NCI-H510A (cell line): ENCODE results near the gene ACOXL.

Experiments used
- DNase-seq: peaks from one replicate; lab custom pipeline; 2025; lab: John Stamatoyannopoulos, UW

Gene ACOXL

DNA sequence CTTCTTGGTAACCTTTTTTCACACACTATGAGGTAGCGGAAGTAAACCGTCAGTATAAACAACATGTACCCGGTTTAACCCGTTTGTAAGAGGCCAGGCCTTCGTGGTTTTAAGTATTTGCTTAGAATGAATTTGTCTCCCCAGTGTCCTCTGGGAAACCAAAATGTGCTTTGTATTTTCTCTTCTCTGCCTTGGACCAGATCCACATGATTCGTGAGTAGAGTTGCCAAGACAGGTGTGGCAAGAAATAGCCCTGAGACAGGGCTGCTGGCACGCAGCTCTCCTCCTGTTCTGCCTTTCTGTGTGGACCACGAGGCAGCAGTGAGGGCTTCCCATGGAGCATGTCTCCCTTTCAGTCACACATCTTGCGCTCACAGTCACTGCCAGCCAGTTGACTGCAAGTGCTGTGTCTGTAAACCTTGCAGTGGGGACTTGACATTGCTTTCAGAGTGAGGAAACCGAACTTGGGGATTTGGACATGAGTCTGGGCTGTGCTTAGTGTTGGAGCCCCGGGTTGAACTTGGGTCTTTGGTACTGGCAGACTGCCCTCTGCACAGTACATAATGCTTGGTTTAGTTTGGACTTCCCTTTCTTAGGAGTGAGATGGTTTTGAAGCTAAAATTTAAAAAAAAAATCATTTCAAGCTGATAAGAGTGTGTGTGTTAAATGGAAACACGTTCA is 407.4 kb downstream of the ACOXL start:
- DNase-seq: no peak

DNA sequence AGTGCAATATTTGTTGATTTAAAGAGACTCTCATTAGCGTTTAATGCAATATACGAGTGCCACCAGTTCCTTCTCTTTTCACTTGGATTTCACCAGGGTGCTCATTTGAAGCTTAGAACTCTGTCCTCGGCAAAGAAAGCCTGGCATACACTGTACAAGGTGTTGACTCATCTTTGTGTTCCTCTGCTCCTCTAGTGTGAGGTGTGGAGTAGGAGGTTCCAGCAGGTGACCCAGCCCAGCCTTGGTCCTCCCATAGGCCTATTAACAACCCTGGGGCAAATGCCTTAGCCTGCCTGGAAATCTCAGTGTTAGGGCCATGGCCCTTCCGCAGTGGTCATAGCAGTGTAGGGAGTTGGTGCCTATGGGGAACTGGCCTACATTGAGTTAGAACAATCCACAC is 408.4 kb downstream of the ACOXL start:
- no peak for DNase-seq

DNA sequence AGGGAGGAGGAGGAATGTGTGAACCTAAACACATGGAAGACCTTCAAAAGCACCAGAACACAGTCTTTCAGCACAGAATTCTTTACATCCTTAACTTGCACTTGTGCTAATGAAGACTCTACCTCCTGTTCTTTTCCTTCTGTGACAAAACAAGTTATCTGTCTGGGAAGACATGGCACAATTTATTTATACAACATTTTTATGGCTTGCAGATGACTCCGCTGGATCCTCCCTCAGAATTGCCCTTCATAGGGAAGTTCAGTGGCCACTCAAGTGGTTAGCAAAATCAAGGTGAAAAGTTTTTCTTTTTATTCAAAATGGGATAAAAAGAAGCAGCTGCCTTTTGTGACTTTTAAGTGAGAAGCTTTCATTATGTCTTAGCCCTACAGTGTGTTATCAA is 409.7 kb downstream of the ACOXL start:
- no peak for DNase-seq

DNA sequence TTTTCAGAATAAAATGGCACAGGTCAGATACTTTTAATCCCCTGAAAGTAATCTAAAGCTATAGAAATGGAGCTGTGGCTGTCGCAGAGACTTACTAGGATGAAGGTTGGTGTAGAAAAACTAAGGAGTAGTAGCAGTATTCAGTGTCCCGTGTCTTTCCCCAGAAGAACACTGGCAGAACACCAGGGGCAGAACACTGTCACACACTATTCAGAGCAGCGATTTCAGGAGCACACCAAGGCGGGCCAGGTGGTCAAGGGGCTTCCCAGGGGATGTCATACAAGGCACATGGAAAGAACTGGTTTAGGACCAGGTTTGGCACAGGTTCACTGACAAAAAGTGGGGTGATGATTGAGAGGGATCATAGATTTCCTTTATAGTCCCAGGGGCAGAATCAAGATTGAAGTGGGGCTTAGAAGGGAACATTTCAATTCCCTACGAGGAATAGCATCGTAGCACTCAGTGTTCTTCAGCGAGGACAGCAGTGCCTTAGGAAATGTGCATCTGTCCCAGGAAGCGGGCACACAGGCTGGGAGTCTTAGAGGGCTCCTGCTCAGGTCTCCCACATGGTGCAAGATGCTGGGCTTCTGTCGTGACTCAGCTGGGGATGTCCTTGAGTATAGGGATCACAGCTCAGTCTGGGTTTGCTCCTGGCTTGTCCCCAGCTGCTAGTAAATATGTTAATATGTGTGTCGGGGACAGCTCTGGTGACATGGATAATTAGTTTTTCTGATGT is 410.9 kb downstream of the ACOXL start:
- no peak for DNase-seq

DNA sequence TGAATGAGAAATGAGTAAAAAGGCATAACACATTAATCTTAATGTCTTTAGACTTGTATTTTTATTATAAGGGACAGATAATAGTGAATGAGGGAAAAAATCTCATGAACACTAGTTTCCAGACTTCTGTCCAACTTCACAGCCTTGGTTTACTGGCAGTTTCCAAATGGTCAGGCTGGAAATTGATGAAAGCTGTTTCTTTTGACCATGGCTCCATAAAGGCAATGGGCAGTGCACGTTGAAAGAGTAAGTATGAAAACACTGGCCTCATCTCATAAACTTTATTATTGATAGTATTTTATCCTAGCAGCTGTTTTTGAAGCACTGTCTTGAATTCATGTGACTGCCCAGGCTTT is 411.4 kb downstream of the ACOXL start:
- DNase-seq: no peak

DNA sequence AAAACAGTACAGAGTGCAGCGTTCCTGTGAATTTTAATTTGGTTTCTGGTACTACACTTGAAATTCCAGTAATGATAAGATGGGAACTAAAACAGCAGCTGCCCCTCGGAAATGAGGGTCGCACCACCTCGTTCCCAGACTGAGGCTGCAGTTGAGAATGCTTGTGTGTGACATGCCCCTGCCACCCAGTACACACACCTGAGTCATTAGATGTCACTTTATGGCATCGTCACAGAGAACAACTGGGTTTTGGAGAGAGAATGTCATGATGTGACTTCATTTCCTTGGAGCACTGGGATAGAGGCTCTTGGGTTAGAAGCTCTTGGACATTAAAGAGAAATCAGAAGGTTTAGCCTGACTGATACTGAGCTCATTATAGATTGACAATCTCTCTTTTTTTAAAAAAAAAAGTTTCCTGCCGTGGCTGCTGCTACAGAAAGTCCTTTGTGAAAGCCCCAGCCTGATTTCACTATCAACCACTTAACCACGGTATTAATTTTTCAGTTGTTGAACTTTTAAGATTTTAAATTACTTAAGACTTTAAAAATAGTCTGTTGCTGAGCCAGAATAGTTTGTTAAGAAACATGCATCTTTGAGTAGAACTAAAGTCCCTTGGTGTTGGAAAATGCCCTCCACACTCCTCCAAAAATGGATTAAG is 412.9 kb downstream of the ACOXL start:
- DNase-seq: no peak

DNA sequence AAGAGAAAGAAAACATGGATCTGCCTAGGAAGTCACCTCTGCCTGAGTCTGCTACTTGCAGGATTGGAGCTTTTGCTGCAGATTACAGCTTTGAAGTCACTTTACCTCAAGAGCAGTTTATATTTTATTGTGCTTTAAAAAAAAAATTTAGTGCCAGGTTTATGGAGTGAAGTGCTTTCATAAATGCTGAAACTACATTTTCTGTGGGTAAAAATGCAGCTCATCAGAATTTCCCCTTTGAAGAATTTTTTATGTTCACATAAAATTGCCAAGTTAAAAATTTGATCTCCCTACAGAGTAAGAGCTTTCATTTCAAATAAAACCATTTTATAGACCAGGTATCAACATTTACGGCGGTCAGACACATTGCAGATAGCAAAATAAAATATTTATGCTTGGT is 413.6 kb downstream of the ACOXL start:
- no peak for DNase-seq

DNA sequence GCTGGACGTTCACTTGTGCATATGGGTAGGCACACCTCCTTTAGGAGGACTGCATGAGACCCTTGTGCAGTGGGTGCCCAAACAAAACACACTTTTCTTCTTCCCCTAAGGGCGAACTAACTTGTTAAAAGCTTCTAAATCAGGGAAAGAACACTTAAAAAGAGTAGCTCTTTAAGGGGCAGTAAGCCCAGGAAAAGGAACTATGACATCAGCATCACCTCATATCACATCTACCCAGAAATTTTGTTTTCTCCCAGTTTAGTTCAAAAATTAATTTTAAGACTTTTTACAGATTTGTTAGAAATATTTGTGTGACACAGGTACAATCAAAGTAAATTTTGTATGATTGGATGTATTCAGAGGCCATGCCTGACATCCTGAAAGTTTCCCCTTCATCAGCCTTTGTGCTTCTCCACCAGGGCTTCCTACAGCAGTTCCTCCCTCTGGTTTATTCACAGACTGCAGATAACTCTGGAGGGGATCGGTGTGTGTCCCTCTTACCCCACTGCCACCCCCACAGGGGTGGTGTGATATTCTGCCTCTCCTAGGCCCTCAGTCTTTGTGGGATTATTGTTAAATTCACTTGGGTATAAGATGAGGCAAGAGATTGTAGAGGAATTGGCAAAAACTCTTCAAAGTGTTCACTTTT is 416.0 kb downstream of the ACOXL start:
- DNase-seq: no peak

DNA sequence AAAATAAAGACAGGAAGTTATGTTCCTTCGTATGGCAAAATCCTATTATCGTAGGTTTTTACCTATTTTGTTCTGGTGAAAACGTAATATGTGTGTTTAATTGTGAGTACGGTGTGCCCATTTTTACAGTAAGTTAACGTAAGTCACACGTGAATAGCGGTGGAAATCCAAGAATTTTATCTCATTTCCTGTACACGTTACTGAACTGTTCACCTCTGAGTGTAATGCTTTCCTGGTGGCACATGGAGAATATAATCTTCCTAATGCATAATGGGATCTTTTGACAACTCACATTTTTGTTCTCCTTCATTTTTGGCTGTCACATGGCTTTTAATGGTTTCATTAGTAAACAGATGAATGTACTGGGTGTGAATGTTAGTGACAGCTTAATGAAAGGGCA is 416.6 kb downstream of the ACOXL start:
- DNase-seq: no peak

DNA sequence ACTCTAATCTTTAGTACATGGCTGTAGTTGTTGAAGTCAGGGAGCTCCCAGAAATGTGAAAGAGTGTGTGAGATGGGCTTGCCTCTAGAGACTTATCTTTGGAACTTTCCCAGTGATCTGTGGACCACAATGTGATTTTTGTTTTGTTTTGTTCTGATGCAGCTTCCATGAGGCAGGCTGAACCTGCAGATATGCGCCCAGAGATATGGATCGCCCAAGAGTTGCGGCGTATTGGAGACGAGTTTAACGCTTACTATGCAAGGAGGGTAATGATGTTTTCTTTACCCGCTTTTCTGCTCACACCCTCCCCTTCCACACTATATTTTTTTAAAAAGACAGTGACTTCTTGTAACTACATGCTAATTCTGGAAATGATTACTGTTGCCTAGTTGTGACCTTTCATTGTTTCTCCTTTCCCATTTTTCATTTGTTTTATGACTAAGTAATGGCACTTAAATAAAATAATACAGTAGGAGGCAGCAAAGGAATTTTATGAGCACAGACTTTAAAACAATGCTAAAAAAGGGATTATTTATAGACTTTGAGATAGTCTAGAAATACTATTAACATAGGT is 417.6 kb downstream of the ACOXL start:
- no peak for DNase-seq

DNA sequence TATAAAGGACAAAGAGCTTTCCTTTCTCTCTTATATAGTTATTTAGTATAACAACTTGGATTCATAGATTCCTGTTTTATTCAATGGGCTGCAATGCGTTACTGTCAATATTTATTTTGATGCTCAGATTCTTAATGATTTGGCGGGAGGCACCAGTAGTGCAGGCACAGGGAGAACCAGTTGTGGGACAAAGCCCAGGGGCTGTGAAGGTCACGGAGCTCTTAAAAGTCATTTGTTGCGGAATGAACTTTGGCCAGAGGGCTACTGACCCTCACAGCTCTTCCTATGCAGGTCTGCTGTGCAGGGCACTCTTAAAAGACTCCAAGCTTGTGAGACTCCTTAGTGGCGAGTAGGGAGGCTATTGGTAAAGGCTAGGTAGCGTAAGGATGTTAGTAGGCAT is 422.4 kb downstream of the ACOXL start:
- DNase-seq: no peak

DNA sequence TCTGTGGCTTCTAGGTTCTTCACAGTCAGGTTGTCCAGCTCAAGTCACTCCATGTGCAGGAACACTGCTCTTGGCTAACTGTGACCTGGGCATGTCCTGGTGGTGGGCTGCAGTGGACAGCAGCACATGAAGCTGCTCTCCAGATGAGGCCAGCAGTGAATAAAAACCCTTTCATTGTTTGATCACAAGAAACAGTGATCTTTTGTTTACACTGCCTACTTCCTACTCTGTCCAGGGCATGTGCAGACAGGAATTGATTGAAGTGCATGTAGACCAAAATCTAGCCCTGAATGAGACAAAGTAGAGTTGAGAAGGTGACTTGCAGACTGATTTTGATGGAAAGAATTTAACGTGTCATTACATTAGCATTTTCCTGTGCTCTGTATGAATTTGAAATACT is 423.2 kb downstream of the ACOXL start:
- DNase-seq: no peak

DNA sequence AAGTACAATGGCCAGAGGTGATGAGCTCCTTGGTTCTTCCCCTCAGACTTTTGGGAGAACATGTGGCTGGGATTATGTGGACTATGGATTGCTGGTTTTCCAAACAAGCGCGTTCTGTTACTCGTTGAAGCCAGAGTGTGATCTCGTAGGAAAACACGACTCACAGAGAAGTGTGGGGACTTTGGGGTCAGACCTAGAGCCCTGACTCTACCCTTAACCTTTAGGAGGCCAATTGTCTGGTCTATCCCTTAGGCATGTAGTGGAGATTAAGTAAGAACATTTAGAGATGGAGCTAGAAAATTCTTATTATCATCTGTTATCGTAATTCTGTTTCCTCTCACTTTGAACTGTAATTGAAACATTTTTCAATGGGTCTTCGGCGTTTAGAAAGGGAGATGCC is 424.2 kb downstream of the ACOXL start:
- no peak for DNase-seq

DNA sequence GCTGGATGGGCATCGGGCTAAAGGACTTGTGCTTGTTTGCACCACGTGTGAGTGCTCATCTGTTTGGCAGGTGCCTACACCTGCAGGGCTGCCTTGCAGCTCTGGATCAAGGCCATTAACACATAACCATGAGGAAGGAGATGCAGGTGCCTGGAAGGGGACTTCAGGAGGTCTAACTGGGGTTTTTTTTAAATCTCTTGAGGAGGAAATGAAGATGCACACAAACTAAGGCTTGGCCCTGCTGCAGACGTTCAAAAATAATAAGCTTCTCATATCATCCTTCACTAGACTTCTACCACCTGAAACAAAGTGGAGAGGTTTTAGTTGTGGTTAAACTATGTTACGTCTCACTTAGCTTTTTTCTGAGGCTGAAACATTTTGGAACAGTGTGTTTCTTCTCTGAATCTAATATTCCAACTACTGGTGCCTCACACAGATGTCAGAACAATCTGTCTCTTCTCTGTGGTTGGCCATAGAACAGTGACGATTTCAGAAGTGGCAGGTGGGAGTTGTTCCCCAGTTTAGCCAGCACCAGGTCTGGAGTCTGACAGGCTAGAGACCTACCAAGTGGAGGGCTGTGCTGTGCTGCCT is 424.8 kb downstream of the ACOXL start:
- DNase-seq: peak; percentile 66

DNA sequence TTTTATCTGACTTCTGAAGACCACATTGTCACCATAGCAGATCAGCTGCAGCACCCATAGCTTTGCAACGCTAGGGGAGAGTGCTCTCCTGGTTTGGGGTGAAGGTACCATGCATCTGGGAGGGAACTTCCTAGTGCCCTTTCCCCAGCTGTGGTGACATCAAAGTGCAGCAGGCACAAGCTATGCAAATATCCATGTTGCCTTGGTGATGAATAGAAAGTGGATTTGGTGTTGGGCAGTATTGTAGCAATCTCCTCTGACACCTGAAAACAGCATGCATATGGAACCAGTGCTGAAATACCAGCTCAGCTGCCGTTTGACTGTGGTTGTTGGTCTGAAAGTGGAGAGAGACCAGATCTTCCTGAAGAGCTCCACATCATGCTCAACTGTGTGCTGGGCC is 425.4 kb downstream of the ACOXL start:
- DNase-seq: no peak

DNA sequence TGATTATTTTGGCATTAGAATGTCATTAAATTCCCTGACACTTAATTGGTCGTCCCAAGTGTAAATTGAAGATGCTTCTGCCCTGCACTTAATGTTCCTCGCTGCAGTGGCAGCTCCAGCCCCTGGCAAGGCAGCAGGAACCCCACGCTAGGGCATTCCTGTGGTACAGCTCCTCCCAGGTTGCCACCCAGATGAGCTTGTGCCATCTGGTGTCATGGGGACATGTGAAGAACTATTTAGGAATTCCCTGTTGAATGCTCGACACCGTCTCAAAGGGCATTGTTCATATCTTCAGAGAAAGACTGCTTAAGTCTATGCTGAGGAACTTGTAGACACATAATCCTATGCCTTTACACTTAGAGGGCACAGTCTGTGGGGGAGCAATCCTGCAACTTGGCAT is 427.3 kb downstream of the ACOXL start:
- DNase-seq: no peak

DNA sequence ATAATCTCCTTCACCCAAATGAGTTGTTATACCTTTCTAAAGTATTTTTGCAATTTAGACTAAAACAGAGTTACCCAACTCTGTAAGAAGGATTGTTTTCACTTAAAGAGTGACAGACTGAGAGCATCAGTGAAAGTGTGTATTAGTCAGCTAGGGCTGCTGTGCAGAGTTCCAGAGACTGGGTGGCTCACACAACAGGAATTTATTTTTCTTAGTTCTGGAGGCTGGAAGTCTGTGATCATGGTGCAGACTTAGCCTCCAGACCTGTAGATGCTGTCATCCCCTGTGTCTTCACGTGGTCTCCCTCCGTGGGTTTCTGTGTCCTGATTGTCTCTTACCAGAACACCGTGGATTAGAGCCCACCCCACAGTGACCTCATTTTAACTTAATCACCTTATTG is 428.4 kb downstream of the ACOXL start:
- DNase-seq: no peak

DNA sequence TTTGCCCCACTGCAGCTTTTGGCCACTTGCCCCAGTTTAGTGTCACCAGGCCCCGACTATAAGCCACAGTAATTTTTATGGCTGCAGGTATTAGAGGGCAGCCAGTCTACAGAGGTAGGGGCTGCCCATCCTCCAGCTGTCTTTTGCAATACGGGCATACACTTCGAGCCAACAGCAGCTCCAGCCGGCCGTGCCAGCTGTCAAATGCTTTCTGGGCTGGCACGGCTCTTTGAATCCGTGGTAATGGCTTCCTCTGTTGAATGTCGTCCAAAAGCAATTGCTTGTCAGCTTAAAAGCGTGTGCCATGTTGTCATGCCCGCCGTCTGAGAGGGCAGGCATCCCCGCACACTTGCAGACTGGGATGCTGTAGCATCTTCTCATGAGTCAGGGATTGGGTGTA is 429.6 kb downstream of the ACOXL start:
- DNase-seq: no peak

DNA sequence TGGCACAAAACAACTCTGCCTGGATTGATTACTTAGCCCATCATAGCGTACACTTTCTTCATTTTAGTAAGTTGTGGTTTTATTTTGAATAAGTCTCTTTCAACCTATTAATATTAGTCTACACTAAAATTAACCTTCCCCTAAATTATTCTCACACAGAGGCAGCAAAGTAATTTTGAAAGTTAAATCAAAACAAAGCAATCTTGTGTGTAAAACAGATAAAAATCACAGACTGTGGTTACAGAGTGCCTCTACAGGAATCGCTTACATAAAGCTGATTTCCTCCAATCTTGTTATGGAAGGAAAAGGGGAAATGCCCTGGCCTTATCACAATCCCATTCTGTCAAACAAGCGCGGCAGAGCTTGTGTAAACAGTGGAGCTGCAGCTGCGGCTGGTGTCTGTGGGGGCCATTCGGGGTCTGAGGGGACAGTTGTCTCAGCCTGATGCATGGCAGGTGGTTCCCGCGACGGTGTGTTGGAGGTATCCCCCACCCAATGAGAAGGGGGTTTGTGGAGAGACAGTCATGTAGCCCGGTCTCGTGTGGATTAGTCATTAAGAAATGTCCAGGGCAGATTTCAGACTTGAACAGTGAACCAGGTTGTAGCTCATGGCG is 430.5 kb downstream of the ACOXL start:
- DNase-seq: no peak

DNA sequence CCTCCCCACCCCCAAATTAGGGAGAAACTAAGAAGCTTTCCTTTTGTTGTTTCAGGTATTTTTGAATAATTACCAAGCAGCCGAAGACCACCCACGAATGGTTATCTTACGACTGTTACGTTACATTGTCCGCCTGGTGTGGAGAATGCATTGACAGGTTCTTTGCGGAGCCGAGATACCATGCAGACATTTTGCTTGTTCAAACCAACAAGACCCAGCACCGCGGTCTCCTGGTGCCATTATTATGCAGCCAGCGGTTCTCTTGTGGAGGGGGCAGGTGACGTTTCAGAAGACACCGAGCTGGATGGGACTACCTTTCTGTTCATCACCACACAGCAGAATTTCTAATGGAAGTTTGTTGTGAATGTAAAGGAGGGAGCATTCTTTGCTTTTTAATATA is 431.7 kb downstream of the ACOXL start:
- no peak for DNase-seq

DNA sequence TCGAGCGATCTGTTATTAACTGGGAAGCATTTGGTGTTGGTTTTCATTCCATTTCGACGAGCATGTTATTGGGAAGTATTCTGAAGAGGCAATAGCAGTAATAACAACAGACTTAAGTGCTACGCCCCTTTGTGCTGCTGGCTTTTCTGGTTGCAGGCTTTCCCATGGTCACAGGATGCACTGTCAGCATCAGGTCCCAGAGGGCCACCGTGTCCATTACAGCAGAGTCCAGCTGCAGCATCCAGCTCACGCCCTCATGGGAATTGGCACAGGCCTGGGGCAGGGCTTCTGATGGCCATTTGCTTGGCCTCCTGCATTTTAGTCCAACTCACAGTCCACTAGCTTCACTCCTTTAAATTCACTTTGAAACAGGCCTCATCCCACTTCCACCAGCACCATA is 432.7 kb downstream of the ACOXL start:
- no peak for DNase-seq

DNA sequence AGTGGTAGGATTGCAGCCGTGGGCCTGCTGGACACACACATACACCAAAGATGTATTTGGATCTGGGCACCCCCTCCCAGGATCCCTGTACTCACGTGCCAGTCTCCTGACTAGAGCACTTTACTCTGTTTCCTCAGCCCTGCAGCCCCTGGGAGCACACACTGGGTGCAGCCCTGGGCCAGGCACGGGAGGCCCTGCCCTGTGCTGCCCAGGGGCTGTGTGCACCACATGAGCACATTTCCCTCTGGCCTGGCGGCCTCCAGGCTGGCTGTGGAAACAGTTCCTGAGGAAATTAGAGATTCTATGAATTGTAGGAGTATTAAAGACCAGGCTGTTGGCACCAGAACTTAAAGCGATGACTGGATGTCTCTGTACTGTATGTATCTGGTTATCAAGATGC is 433.7 kb downstream of the ACOXL start:
- DNase-seq: no peak
